ENCODE data around the gene TSPEAR.

DNA sequence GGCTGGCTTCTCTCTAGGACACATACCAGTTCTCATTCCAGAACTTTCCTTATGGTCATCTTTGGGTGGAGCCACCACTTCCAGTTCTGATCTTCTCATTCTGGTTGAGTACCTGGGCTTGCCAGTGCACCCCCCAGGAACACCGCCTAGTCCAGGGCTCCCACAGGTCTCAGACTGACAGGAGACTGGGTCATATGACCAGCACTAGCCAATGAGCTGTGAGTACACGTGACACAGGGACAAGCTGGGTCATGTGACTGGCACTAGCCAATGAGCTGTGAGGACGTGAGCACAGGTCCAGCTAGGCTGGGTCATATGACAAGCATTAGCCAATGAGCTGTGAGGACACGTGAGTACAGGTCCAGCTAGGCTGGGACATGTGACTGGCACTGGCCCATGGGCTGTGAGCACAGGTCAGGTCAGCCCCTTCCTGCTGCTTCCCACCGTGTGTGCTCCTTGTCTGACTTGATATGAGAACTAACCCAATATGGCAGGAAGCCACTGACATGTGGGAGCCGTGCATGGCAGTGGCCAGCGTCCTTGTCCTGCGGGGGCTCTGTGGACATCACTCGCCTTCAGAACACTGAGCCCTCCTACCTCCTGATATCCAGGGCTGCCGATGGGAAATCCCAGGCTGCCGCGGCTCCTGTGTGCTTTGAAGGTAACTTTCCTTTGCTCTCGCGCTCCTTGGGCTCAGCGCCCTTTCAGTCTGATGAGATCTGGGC lies 194.0 kb downstream of the TSPEAR start:
- TF ChIP-seq FOXK2 (IDR thresholded peaks at IDR 0.05) (no peak), SUZ12 (IDR thresholded peaks at IDR 0.05) (no peak), ZNF384 (IDR thresholded peaks at IDR 0.05) (no peak), CTBP1 (IDR thresholded peaks at IDR 0.05; ENCODE audit: borderline replicate concordance) (no peak), FOXM1 (IDR thresholded peaks at IDR 0.05; ENCODE audit: borderline replicate concordance) (no peak), SP1 (IDR thresholded peaks at IDR 0.05) (no peak), FOXA1 (IDR thresholded peaks at IDR 0.05) (no peak), BHLHE40 (IDR thresholded peaks at IDR 0.05; ENCODE audit: borderline replicate concordance) (no peak)

Data from HEK293T (cell line).